ENCODE measurements around the gene KCNAB1.
"Not testable (repeated sequence)": the region's sequence is repeated elsewhere in the genome, so short reads cannot be mapped to it uniquely, and the experiment has no call there.

The KCNAB1 gene

GRCh38 chr3:156230278-156230900 lies 110.0 kb downstream of the KCNAB1 start:
- TF ChIP-seq CTCF (IDR thresholded peaks at IDR 0.05; ENCODE audit: control insufficient read depth, extremely low read depth, insufficient read depth): no peak
- no peak overlapping the region for H3K4me3 ChIP-seq (ENCODE audit: low read depth, low read length)
- DNase-seq (ENCODE audit: low read depth): no peak

GRCh38 chr3:156231221-156231620 lies 110.8 kb downstream of the KCNAB1 start:
- not testable (repeated sequence) for DNase-seq (ENCODE audit: low read depth); H3K4me3 ChIP-seq (ENCODE audit: low read depth, low read length)

- H3K4me3 ChIP-seq (ENCODE audit: low read depth, low read length): no peak overlapping the region
- TF ChIP-seq CTCF (IDR thresholded peaks at IDR 0.05; ENCODE audit: control insufficient read depth, extremely low read depth, insufficient read depth): no peak
- no peak for DNase-seq (ENCODE audit: low read depth)
These were observed 113.5 kb downstream of the KCNAB1 start for GRCh38 chr3:156233876-156234275.

- TF ChIP-seq CTCF (IDR thresholded peaks at IDR 0.05; ENCODE audit: control insufficient read depth, extremely low read depth, insufficient read depth): no peak
- H3K4me3 ChIP-seq (ENCODE audit: low read depth, low read length): no peak overlapping the region
- no peak for DNase-seq (ENCODE audit: low read depth)
These were observed 116.3 kb downstream of the KCNAB1 start for GRCh38 chr3:156236556-156237260.

- TF ChIP-seq CTCF (IDR thresholded peaks at IDR 0.05; ENCODE audit: control insufficient read depth, extremely low read depth, insufficient read depth): no peak
- DNase-seq (ENCODE audit: low read depth): no peak
These were observed 120.3 kb downstream of the KCNAB1 start for GRCh38 chr3:156240642-156241041.

GRCh38 chr3:156246961-156247725 lies 126.8 kb downstream of the KCNAB1 start:
- TF ChIP-seq CTCF (IDR thresholded peaks at IDR 0.05; ENCODE audit: control insufficient read depth, extremely low read depth, insufficient read depth): no peak
- H3K4me3 ChIP-seq (ENCODE audit: low read depth, low read length): no peak overlapping the region
- DNase-seq (ENCODE audit: low read depth): no peak

More at GRCh38 chr3:156240642-156241041, 120.3 kb downstream of the KCNAB1 start:
- no peak overlapping the region for H3K4me3 ChIP-seq (ENCODE audit: low read depth, low read length)

- no peak overlapping the region for H3K4me3 ChIP-seq (ENCODE audit: low read depth, low read length)
- no peak for TF ChIP-seq CTCF (IDR thresholded peaks at IDR 0.05; ENCODE audit: control insufficient read depth, extremely low read depth, insufficient read depth)
- no peak for DNase-seq (ENCODE audit: low read depth)
These were observed 130.2 kb downstream of the KCNAB1 start for GRCh38 chr3:156250550-156250949.
